HG03159 (cell line): ENCODE data around the gene SPATA22.
"Not testable (repeated sequence)": the region's sequence is repeated elsewhere in the genome, so short reads cannot be mapped to it uniquely, and the experiment has no call there.

ENCODE experiments used
- ATAC-seq: cut with Tn5 transposase; IDR thresholded peaks from one replicate; pipeline ENCODE4 v1.9.1; 2021; ENCODE audit warnings: mild to moderate bottlenecking, moderate library complexity; ENCODE audit not compliant: unreplicated experiment

Gene SPATA22, protein sequence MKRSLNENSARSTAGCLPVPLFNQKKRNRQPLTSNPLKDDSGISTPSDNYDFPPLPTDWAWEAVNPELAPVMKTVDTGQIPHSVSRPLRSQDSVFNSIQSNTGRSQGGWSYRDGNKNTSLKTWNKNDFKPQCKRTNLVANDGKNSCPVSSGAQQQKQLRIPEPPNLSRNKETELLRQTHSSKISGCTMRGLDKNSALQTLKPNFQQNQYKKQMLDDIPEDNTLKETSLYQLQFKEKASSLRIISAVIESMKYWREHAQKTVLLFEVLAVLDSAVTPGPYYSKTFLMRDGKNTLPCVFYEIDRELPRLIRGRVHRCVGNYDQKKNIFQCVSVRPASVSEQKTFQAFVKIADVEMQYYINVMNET

DNA sequence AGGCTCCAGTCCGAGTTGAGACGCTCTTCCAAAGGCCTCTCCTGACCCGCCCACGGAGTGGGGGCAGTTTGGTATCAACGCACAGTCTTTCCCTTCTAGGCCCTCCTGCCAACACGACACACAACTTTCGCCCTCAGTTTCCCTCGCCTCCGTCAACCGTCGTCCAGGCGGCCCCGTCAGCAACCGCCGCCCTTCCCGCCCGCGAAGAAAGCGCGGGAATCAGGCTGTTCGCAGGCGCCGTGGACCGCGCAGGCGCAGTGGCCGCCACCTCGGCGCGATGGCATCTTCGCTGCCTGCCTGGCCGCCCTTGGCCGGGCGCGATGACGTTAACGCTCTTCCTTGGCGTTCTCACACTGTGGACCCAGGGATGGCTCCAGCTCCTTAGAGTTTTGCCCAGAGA, at the start of gene SPATA22:
TSS of gene SPATA22 (minus strand) at position 221 of the 400 bp plus-strand sequence. CDS start 2,494 bp downstream, outside the sequence.
- ATAC-seq, result no peak

DNA sequence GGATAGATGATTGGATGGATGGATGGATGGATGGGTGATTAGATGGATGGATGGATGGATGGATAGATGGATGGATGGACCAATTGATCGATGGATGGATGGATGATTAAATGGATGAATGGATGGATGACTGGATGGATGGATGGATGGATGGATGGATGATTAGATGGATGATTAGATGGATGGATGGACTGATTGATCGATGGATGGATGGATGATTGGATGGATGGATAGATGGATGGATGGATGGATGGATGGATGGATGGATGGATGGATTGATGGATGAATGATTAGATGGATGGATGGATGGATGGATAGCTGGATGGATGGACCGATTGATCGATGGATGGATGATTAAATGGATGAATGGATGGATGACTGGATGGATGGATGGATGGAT, 47.9 kb upstream of the SPATA22 start:
- ATAC-seq, result not testable (repeated sequence)

DNA sequence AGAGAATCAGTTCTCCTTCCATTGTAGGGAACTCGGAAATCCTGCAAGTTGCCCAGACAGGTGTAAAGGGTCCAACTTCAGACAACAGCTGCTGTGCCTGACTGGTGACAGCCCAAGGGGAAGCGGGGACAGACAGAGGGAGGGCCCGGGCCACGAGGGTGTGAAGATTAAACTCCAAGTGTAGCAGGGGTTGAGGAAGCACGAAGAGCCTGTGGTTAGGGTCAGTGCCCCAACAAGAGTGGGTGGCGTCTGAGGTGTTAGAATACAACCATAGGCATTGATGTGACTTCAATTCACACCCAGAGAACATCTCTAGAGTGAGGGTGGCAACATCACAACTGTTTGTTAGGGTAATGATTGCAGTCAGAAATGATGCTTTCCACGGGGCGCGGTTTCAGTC, 43.3 kb upstream of the SPATA22 start:
- no peak for ATAC-seq

DNA sequence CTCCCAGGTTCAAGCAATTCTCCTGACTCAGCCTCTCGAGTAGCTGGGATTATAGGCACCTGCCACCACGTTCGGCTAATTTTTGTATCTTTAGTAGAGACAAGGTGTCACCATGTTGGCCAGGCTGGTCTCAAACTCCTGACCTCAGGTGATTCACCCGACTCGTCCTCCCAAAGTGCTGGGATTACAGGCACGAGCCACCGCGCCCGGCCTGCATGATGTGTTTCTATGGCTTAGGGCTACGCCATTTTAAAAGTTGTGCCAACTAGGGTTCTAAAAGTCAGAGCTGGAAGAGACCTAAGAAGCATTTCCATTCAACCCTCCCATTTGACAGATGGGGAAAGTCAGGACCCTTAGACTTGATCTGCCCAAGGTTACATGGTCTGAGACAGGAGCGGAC, 42.5 kb upstream of the SPATA22 start:
- ATAC-seq, result not testable (repeated sequence)

DNA sequence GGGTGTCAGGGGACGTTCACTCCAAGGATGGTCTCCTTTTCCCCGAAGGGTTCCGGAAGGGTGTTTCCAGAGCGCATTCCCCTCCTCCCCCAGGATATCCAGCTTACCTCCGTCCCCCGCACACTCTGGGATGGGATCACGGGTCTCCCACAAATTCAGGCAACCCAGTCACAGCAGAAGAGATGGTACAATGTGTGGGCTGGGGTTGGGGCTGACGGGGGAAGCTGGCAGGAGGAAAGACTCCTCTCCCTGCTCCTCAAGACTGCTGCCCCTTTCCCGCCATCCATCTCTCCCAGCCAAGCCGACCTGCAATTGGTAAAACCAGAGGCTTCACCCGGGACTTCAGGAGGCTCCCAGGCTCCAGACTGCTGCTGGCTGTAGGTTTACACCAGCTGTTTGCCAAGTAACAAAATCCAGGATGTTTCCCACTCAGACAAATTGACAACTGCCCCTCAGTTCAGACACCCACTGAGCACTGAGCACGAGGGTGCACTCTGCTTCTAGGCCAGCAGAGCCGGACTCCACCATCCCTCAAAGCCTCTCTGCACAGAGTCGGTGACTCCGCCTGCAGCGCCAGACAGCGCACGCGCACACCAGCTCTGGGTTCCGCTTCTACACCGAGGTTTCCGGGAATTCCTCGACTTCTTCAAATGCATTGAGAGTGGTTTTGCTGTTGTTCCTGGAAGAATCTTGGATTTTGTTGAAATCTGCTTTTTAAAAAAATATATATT, 41.9 kb upstream of the SPATA22 start:
- no peak for ATAC-seq

DNA sequence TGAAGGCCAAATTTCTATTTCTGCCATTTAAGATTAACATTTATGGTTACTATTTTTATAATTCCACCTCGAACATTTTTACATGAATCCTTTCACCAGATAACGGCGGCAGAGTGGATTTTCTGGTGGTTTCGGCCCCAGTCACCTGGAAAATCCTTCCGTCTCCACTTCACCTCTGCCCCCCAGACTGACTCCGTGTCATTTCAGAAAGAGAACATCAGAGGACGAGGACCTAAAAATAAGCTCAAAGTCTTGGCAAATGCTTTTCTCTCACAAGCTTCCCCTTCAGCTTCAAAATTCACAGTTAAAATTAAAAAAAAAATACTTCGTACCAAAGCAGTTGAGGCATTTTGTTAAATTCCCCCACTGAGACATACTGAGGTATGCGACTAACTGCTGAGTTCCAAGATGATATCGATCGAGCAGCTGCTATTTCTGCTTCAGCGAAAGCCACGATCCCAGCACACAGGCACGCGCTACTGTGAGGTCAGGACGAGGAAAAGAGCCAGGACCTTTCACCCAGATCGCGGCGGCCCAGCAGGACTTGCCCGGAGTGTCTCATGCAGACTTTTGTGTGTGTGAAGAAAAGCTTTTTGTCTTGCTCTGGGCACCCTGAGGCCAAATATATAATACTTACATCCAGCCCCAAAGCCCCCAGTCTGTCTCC, 41.0 kb upstream of the SPATA22 start:
- no peak for ATAC-seq

DNA sequence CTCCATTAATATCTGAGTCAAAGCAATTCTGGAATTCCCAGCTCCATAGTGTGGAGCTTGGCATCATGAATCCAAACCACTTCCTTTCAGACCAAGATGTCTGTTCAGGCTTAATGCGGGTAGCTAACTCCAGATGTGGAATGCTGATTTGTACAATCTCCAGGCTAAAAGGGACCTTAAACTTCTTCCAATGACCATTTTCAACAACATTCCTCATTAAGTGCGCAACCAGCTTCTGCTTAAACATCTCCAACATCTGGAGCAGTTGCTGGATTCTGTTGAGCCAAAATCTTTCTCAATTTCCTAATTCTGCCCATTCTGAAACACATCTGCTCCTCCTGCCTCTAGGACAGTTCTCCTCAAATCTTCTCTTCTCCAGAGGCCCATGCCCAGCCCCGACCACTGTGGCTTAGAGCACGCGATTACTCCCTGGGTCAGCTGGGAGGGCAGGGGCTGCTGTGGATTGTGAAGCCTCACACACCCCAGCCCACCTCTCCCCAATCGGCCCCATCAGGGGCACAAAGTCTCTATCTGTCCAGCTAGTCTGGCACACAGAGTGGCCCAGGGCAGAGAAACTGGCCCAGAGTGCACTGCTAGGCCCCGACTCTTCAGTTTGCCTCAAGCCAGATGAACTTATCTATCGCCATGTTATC, 40.4 kb upstream of the SPATA22 start:
- no peak for ATAC-seq

DNA sequence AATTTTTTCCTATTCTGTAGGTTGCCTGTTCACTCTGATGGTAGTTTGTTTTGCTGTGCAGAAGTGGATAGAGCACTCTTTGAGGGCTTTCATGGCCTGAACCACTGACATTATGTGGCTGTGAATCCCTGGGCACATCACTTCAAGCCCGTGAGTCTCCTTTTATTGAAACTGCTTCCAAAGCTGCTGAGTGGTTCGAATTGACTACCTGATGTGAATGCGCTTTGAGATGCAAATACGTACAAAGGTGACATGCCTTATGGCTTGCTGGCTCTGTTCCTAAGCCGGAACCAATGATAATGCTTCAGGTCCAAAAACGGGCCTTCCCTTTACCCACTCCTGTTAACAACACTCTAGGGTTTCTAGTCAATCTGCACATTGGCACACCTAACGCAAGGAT, 38.5 kb upstream of the SPATA22 start:
- ATAC-seq, result no peak

DNA sequence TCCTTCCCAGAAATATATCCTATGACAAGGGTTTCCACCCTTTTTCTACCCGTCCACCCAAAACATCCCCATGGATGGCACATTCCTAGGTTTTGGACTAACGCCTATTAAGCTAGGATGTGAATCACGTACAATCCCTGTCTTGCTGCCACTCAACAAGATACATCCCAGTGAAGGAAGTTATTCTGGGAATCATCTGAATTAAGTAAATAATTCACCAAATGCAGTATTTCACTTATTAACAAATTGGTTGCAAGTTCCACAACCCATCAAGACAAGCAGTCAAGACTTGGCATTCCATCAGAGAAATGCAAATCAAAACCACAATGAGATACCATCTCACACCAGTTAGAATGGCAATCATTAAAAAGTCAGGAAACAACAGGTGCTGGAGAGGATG, 36.2 kb upstream of the SPATA22 start:
- ATAC-seq, result no peak

DNA sequence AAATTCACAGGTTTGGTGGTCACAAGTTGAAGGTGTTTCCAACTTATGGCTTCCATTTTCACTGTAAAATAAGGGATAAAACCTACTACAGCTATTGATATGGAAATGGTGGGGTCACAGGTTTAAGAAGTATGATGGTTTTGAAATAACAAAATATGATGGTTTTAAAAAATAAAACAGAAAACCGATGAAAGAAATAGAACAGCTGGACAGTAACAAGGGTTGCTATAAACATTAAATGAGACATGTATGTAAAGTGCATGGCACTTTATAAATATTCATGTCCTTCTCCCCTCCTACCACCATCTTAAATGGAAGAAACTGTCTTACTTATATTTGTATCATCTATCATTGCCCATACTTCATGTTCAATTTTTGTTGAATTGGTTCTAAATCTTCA, 35.5 kb upstream of the SPATA22 start:
- ATAC-seq, result no peak

DNA sequence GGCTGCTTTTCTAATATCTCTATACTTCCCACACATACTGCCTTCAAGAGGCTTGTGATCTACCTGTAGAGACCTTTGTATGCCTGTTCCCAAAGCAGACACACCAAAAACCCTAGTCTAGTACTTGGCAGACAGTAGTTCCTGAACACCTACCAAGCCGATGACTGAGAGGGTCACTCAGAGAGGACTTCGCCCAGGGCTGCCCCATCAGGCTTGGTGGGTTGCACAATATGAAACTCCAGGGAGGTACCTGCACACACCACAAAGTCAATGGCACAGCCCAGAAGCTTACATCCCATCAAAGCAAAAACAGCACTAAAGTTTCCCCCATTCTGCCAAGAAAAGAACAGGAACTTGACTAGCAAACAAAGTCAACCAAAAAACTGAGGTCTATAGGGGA, 34.4 kb upstream of the SPATA22 start:
- no peak for ATAC-seq

DNA sequence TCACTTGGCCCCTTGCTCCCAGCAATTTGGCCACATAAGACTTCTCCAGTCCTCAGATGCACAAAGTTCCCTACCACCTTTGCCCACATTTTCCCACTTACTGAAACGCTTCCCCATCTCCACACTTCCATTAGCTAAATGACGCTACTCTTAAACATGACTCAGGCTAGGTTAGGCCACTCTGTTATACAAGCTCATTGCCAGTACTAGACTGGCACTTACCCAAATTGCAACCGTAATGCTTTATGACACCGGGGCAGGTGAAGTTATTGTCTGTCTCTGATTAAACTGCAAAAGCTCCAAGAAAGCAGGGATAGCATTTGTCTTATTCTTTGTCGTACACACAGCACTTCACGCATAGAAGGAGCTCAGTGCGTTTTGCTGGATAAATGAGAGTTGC, 33.4 kb upstream of the SPATA22 start:
- ATAC-seq, result no peak

DNA sequence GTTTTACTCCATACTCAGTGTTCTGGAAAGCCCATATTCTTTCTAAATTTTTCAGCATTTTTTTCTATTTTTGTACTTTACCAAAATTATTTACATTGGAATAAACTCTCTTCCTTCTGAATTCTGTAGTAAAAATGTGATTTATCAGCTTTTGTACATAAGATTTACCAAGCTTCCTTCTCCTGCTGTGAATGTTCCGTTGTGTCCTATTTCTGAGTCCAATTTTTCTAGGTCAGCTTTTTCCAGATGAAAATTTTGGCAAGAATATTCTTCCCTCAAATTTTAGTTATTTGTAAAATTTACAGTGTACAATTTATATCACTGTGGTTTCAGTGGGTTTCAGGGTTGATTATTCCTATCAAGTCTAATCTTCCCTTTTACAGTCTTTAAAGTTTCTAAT, 31.7 kb upstream of the SPATA22 start:
- no peak for ATAC-seq

DNA sequence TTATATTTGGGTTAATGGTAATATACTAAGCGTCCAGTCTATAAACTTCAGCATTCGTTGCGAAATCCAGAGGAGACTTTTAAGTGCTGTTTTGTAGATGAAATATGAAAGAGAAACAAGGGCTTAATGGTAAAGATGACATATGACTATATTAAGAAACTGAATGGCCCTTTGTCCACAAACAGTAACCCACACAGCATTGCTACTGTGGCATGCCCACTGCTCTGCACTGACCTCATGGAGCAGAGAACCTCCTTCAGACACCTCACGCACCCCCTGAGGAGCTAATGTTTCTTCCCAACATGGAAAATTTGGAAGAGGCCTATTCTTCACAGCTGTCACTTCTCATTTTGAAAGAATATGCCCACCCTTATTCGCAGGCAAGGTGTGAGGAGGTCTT, 30.8 kb upstream of the SPATA22 start:
- ATAC-seq, result no peak

DNA sequence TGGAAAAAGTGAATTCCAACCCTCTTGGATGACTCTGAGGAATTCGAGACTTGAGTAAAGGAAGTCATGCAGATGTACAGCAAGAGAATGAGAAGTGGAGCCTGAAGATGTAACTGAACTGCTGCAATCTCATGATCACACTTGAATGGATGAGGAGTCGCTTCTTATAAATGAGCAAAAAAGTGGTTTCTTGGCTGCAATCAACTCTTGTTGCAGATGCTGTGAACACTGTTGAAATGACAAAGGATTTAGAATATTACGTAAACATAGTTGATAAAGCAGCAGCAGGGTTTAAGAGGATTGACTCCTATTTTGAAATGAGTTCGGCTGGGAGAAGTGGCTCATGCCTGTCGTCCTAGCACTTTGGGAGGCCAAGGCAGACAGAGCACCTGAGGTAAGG, 29.7 kb upstream of the SPATA22 start:
- no peak for ATAC-seq

DNA sequence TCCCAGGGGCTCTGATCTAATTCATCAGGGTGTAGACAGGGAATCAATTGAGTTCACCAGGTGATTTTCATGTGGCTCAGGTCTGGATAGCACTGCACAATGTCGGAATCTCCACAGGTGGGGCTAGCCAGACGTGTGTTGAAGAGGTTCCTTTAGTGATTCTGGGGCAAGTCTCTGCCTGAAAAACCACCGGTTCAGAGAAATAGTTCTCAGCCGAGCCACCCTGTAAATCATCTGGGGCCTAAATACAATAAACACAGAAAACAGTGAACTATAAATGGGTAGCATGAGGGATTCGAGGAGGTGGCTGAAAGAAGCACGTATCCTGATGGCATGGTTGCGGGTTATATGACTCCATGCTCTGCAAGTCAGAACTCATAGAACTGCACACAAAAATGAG, 25.5 kb upstream of the SPATA22 start:
- no peak for ATAC-seq

DNA sequence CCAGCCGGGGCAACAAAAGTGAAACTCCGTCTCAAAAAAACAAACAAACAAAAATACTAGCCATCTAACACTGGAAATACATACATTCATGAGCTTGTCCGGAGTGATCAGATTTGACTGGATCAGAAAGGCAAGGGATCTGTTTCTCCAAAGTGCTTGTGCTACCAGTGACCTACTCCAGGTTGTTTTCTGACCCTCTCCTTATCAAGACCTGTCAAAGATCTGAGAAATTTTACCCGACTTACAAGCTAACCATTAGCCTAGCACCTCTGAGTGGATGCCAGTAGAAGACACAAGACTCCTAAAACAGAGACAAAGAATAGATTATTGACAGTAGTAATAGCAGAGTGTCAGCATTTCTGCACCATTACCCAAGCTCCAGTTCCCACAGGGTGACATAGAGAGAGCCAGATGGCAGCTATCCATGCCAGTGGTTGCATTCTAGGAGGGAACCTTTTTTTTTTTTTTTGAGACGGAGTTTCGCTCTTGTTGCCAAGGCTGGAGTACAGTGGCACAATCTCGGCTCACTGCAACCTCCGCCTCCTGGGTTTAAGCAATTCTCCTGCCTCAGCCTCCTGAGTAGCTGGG, 14.0 kb upstream of the SPATA22 start:
- no peak for ATAC-seq

DNA sequence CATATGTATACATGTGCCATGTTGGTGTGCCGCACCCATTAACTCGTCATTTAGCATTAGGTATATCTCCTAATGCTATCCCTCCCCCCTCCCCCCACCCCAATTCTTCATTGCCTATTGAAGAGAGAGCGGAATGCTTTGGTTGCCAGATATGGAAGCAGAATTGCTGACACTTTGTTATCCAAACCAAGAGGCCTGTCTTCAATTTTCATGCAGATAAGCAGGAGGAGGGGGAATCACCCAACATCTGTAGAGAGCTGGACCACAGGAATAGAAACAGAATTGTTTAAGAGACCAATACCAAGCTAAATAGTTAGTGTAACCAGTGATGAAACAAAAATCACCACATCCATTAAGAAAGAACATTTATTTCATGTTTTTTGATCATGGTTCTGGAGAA, 11.2 kb upstream of the SPATA22 start:
- ATAC-seq, result no peak

DNA sequence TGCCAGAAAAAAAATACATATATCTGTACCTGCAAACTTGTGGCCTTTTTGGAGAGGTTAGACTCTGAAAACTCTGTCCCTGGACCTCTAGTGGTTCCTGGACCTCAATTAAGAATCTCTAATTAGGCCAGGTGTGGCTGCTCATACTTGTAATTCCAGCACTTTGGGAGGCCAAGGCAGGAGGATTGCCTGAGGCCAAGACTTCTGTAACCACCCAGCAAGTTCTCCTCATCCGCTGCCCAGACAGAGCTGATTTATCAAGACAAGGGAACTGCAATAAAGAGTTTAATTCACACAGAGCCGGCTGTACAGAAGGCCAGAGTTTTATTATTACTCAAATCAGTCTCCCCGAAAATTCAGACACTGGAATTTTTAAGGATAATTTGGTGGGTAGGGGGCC, 8.4 kb upstream of the SPATA22 start:
- ATAC-seq, result no peak

DNA sequence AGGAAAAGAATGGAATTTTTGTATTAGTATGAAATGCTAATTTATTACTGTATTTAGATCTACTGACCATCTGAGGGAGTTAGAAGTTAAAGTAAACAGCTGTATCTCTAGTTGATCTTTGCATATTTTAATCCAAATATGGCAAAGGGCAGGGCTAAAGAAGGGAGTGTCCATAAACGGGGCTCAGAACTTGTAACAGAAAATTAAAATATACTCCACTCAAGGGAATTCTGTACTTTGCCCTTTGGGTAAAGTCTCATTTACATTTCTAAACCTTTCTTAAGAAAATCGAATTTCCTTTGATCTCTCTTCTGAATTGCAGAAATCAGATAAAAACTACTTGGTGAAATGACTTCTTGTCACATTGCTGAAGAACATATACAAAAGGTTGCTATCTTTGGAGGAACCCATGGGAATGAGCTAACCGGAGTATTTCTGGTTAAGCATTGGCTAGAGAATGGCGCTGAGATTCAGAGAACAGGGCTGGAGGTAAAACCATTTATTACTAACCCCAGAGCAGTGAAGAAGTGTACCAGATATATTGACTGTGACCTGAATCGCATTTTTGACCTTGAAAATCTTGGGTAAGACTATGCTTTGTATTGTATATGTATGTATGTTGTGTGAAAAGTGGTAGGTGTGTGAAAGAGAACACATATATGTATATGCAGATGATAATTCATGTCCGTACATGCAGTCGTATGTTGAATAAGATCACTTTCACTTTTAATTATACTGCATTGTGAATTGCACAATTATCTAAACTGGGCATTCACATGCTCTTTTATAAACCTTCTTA, 4.4 kb upstream of the SPATA22 start, which contains the start of gene ASPA:
TSS of gene ASPA (plus strand) at position 186 of the 799 bp plus-strand sequence. CDS start at position 349, 163 bp downstream.
- ATAC-seq, result no peak
